GM21528 (cell line): ENCODE results near the gene PLCB4.

Experiments
- ATAC-seq: cut with Tn5 transposase; IDR thresholded peaks from one replicate; pipeline ENCODE4 v1.9.1; 2021; ENCODE audit warnings: mild to moderate bottlenecking, moderate library complexity; ENCODE audit not compliant: unreplicated experiment, low FRiP score

The PLCB4 gene

DNA sequence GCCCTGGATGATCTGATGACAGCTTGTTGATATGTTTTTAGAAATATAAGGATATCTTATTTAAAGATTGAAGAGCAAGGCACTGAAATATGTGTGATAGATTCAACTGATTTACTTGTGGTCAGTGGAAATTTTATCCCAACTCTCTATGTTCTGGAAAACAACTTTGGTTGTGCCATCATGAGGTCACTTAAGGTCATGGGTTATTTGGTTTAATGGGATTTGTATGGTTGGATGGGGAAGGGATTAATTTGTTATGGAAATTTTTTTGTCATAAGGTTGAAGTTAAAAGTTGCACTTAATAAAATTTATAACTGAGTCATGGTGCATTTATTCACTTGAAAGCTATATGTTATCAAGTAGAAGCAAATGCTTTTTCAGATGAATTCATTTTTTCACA is 231.2 kb downstream of the PLCB4 start:
- ATAC-seq = no peak

DNA sequence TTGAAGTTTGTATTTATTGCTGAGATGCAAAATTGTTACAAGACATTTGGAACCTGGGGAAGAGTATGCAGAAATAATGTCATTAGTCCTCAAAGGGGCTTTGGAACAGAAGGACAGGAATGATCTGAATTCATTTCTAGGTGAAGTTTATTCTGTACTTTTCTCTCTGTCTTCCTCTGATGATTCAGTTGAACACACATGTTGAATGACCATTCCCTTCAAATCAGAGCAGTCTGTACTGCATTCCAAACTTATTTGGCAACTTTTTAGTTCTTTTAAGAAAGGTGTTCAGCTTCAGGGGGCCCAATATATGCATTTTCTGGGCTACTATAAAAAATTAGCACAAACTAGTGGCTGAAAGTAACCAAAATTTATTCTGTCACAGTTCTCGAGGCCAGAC is 231.6 kb downstream of the PLCB4 start:
- no peak for ATAC-seq

DNA sequence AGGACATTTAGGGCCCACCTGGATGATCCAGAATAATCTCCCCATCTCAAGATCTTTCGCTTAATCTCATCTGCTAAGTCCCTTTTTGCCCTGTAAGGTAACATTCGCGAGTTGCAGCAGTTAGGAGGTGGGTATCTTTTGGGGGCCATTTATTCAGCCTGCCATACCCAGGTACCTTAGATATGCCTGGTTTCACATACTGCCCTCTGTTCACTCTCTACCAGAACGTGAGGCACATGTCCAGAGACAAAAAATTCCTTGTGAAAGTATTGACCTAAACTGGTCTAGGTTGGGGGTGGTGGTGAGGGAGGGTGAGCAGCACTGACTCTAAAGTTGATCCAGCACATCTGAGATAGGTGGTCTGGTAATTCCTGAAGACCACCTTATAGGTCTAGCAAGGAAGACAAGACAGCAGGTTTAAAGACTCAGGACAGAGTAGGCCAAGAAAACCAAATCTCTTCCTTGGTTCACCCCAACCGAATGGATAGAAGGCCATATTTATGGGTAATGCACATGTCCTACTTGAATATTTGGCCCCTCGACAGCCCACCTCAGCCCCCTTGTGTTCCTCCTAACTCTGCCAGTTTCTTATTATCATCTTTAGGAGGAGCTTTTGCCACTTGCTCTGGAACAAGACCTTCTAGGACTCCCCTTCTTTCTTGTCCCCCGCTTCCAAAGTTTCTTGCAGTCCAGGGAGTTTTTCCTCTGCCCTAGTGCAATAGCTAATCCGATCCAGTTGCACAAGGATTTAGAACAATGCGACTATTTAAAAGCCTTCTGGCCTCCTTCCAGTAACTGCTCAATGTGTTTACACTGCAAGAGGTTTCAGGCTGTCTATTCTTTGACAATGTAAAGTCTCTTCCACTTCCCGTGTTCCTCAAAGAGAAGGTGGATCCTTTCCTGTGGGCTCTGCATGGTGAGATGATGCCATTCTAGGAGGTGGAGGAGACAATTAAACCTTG is 232.5 kb downstream of the PLCB4 start:
- no peak for ATAC-seq

DNA sequence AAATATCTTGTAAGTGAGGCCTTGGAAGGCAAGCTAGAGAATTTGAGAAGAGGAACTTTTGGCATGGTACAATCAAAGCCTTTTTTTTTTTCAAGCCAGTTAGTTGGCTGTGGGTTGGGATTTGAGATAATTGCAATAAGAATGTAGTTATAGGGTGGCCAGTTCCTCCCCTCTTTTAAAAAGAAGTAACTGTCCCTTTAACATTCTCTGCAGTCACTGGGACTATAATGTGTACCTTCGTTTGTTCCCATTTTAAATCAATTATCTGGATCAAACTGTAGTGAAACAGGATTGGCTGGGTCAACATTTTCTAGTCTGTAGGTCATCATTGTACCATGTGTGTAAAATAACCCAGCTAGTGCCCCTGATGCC is 233.2 kb downstream of the PLCB4 start:
- ATAC-seq = no peak

DNA sequence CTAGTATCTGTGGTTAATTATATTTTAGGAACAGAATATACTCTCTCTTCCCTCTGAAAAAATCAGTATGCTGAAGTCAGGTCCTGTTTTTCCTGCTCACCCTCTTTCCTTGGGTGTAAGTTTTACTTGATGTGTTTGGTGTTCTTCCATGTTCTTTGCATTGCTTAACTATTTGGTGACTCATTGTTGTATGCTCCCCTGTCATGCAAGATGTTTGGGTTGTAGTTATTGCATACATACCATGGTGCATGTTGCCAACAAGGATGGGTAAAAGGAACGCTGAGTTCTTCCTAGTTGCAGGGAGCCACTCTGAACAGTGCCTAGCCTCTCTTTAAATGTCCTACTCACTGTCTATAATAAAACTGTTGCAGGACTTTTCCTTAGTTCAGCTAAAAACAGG is 237.6 kb downstream of the PLCB4 start:
- ATAC-seq = no peak

DNA sequence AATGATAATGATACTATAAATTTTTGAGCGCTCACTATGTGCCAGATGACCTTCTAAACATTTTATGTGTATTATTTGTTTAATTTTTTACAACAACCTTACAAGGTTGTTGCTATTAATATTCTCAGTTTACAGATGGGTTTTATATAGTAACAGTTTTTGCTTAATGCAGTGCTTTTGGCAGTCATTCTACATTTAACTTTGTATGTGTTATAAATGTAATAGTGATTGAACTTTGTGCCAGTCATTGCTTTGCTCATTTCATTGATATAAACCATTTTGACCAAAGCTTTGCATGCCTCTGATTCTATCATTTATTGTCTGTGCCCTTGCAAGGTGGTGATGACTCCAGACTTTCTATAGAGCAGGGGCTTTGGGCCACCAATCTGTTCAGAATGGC is 239.2 kb downstream of the PLCB4 start:
- no peak for ATAC-seq

DNA sequence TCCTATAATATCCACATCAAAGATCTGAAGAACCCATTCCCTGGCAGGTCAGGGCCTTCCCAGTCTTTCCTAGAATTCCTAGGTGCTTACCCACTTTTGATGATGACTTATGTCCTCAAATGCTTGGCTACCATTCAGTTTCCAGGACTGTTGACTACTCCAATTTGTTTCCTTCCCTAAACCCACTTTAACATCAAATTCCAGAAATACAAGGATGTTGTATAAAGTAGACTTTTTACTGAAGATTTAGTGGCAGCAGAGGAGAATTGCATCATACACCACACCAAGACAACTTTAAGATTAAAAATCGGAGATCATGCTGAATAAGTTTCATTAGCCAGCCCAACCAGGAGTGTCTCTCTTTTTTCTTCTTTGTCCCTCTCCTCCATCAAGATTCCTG is 242.2 kb downstream of the PLCB4 start:
- no peak for ATAC-seq

DNA sequence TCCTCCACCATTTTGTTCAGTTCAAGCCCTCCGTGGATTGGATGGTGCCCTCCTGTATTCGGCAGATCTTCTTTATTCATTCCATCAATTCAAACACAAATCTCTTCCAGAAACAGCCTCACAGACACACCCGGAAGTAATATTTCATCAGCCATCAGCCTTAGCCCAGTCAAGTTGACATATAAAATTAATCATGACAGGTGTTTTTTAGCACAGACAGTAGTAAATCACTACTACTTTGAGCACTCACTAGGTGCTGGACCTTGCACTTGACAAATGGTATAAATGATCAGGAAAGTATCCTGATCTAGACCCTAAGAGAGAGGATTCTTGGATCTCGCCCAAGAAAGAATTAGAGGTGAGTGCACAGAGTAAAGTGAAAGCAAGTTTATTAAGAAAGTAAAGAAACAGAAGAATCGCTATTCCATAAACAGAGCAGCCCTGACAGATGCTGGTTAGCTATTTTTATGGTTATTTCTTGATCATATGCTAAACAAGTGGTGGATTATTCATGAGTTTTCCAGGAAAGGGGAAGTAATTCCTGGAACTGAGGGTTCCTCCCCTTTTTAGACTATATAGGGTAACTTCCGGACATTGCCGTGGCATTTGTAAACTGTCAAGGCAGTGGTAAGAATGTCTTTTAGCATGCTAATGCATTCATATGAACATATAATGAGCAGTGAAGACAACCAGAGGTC is 250.9 kb downstream of the PLCB4 start:
- ATAC-seq = no peak

DNA sequence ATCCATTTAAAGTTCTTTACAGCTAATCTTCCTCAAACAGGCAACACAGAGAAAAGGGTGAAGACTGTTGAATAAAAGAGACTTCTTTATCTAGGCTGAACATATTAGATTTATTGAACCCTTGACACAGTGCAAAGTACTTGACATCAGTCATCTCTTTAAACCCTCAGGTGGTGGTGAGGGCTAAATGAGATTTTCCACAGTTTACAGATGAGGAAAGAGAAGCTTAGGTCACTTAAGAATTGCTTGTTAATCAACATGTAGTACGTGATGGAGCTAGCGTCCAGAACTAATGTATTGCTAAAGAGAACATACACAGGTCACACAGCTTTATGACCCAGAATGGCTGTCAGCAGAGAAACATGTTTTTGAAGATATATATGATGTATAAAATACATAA is 252.1 kb downstream of the PLCB4 start:
- ATAC-seq = no peak

DNA sequence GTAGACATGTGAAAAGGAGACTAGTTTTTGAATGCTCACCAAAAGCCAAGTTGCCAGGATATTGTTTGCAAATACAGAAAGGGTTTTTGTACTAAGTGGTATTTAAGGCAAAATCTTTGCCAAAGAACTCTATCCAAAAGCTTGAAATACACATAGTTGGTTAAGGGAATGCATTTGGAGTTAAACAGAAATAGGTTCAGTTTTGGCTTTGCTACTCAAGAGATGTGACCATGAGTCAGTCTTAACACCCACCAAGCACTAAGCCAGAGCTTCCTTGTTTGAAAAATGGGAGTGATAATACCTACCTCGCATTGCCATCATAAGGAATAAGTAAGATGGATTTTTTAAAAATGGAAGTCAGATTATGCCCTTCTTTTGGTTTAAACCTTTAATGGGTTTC is 253.8 kb downstream of the PLCB4 start:
- ATAC-seq = no peak

DNA sequence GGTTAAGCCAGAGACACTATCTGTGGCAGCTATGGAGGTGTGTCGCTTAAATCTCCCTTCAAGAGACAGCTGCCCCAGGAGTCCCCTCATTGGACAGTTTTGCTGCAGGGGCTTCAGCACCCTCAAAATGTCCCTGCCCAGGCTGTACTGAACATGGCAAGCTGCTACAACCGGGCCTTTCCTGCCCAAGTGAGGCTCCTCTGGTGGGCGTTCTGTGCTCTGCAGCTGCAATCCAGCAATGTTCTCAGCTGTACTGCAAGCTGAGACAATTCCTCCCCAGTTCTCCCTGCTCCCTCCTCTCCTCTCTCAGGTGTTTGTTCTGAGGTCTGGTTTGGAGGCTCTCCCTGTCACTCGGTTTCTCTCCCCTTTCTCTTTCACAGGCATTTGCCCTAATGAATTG is 254.7 kb downstream of the PLCB4 start:
- ATAC-seq = no peak

DNA sequence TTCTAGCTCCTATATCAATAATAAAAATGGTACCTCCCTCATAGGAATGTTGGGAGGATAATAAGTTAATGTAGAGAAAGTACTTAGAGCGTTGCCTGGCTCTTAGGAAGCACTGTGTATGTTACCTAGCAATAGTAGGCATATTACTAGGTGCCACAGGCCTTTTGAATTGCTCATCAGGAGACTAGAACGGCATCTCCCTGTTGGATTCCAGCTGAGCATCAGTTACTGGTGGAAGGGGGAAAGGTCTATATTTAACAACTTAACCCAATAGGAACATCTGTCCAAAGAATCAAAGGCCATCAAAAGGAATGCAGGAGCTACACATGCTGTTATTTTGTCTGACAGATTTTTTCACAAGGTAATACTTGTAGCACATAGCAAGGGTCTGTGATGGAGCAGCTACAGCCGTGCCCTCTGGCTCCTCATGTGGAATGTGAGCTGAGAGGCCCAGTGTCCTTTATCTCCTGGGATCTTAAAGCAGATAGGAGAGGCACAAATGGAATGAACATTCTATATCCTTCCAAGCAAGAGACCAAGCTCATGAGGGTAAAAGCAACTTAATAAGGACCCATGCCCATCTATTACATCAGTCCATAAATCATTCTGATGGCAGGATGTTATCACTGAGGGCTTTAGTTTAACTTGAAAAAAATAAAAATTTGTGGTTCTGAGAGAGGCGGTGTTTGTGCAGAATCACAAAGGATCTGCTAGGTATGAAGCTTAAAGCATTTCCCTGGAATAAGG is 260.6 kb downstream of the PLCB4 start:
- no peak for ATAC-seq

DNA sequence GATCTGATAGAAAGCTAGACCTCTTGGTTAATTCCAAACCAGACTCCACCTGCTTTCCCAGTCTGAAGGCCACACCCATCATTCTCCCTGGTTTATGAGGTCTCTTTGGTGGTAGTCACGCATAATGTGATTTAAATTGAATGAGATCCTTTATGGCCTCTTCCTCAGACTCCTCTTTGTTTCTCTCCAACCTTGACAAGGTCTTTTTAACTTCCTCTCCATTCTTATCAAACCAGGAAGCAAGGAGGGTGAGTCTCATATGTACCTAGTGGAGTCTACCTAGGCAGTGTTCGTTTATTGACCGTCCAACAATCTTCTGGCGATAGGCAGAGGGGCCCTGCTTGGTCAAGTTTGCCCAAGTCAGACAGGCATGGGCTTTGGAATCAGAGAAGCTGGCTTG is 261.3 kb downstream of the PLCB4 start:
- ATAC-seq = no peak

DNA sequence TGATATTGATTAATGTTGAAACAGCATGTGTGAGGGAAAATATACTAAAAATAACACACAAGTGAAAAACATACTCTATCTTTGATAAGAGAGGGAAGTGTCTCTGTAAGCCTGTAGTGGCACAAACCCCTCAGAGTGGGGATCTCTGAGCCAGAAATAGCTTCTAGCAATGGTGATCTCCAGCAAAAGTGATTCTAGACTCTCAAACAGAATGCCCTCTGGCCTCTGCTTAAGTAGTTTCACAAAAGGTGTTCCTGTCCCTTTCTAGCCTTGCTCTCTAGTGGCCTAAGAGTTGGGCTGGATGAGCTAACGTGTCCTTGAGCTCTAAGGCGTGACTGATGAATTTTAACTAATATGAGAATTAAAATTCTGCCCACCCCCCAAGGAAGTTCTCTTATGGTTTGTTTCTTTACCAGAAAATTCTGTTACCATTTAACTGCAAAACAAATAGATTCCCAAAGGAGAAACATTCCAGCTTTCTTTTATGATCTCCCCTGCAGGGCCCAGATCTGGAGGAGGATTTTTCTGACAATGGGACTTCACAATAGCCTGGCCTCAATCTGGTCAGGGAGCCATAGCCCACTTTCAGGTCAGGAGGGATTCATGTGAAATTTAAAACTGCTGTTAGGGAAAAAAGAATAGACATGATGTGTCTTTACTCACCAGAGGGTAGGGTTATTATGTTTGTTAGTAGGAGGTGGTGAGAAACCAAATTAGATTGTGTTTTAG is 263.0 kb downstream of the PLCB4 start:
- ATAC-seq = no peak

DNA sequence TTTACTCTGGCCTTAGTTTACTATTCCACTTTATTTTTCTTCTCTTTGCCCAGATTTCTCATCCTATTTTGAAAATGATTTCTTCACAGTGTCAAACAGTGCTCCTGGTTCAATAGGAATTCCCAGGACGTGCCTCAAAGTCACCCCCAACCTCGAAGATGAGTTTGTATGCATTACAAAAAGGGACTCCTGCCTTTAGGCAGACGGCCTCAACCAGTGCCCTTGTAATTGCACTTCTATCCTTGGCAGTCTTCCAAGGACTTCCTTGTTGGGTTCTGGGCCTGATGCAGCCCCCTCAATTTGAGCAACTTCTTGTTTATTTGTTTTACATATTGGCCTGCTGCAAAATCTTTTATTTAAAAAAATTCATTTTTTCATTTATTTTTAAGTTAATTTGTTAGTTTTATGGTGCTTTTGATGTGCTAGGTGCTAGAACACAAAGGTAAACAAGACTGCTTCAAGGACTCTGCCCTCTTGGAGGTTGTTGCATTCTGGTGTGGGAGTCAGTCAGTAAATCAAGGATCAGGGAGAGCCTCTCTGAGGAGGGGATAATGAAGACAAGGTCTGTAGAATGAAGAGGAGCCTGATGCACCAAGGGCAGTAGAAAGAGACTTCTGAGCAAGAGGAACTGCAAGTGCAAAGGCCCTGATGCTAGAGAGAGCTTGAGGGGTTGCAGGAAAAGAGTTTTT is 264.0 kb downstream of the PLCB4 start:
- no peak for ATAC-seq

DNA sequence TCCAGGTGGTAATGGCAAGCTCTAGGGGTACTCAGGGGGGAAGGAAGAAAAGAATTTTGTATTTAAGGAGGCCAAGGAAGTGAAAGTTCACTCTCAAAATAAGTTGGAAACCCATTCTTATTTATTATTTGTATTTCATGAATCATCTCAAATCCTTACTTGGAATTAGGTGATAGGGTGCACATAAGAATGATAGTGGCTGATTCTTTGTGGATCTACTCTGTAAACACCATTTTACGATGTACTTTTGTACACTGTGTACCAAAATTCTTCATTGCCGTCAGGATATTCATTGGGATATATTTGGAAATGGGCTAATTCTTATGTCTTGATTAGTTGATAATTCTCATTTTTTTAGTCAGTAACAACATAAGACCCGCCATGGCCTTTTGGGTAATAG is 266.0 kb downstream of the PLCB4 start:
- no peak for ATAC-seq

DNA sequence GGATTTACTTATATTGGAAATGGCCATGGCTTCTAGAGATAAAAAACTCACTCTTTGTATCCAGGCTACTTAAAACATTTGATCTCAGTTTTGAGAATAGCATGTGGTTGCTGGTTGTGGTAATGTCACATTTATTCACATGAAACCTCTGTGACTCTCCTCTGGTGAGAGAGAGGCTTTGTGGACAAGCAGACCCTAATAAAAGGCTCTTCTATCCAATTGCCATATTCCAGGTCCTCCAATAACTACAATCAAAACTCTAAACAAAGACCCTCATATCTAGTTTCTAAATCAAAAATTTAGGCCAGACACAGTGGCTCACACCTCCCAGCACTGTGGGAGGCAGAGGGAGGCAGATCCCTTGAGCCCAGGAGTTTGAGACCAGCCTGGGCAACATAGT is 269.2 kb downstream of the PLCB4 start:
- ATAC-seq = no peak

DNA sequence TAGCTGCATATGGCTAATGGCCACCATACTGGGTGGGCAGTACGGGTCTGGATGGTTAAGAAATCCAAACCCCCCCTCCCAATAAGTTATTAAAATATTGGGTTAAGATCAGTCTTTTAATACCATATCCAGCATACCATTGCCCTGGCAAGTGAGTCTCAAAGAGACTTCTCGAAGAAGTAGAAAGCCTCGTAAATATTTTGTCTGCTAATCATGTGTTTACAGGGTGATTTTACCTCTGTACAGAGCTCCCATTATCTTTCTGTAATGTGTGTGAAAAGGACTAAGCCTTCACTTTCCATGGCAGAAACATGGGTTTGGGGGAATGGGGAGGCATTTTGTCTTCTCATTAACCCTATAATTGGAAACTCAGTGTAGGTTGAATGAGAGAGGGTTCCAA is 270.8 kb downstream of the PLCB4 start:
- ATAC-seq = no peak

DNA sequence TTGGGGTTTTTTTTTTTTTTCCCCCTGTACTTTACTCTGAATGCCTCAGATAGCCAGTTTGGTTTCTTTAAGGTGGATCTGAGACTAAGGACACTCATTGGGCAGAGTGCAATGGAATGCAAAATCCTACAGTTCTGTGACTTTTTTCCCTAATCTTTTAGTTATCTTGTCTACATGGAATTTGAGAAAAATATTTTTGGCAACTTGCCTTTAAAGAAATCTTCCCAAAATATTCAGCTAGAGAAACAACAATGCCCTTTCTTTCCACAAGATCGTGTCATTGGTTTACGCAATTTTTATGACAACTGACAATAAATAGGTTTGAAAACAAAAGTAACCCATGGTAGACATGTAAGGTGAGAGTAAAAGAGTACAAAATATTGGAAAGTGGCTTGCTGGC is 273.8 kb downstream of the PLCB4 start:
- ATAC-seq = no peak
